Measurements from ENCODE around the gene CMTM7. TPM values are rescaled to one million over a fixed set of nuclear protein-coding genes. Genes with fewer than 3 reads are reported as not detected.
A peak's percentile ranks its signal among the peaks of the same experiment; 100 is the strongest.
"Not testable (repeated sequence)": the region's sequence is repeated elsewhere in the genome, so short reads cannot be mapped to it uniquely, and the experiment has no call there.

Gene CMTM7
- total RNA-seq, 2 donors from 2014 or later = 61.0 to 72.3 TPM

DNA sequence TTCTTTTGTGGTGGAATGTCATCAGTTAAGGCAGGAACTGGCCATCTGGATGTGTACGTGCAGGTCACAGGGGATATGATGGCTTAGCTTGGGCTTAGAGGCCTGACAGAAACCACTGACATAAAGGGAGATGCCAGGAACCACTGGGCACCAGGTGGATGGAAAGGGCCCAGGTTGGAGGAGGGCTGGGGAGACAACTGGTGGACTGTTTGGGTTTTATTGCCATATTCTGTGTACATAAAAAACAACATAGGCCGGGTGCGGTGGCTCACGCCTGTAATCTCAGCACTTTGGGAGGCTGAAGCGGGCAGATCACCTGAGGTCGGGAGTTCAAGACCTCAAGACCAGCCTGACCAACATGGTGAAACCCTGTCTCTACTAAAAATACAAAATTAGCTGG is 75.2 kb downstream of the CMTM7 start:
- Mint-ChIP-seq H3K4me3 (peak overlapping the region in 1 of 2 donors; percentile 36), H3K4me1 (ENCODE audit: low read depth) (peaks cover 44% of the 10 kb centered on the region)
- ATAC-seq (replicated peaks in 1 of 2); H3K9me3 Mint-ChIP-seq; DNase-seq; H3K36me3 Mint-ChIP-seq (ENCODE audit: insufficient read depth in 2 of 2); H3K27ac Mint-ChIP-seq; H3K27me3 Mint-ChIP-seq (ENCODE audit: low read depth): not testable (repeated sequence)

- Mint-ChIP-seq H3K36me3 (ENCODE audit: insufficient read depth in 2 of 2) (peaks cover 5 to 6% of the 10 kb centered on the region in 2 donors), H3K4me3 (peak overlapping the region; percentile 38 to 66), H3K27ac (no peak overlapping the region), H3K9me3 (peaks cover 0 to 1% of the 10 kb centered on the region in 2 donors), H3K27me3 (ENCODE audit: low read depth) (no peaks in the 10 kb centered on the region), H3K4me1 (ENCODE audit: low read depth) (peaks cover 46% of the 10 kb centered on the region)
- ATAC-seq (replicated peaks in 1 of 2) = peak; percentile 54 to 68
- DNase-seq = peak; percentile 75 to 84
Observed at GRCh38 chr3:32467333-32468070, 75.8 kb downstream of the CMTM7 start.

- ATAC-seq (replicated peaks in 1 of 2) = peak; percentile 60 to 71
- Mint-ChIP-seq H3K4me1 (ENCODE audit: low read depth) (peaks cover 53% of the 10 kb centered on the region), H3K36me3 (ENCODE audit: insufficient read depth in 2 of 2) (peaks cover 8 to 12% of the 10 kb centered on the region in 2 donors)
Observed at GRCh38 chr3:32469151-32469874, 77.7 kb downstream of the CMTM7 start.

GRCh38 chr3:32470362-32470761 is 78.7 kb downstream of the CMTM7 start:
- ATAC-seq (replicated peaks in 1 of 2) (no peak), DNase-seq (no peak)
- Mint-ChIP-seq H3K4me1 (ENCODE audit: low read depth) (peaks cover 53% of the 10 kb centered on the region), H3K9me3 (peaks cover 0 to 3% of the 10 kb centered on the region in 2 donors), H3K4me3 (peak overlapping the region; percentile 19 to 44), H3K27me3 (ENCODE audit: low read depth) (no peaks in the 10 kb centered on the region), H3K36me3 (ENCODE audit: insufficient read depth in 2 of 2) (peaks cover 8 to 12% of the 10 kb centered on the region in 2 donors), H3K27ac (peak overlapping the region; percentile 95)

More at GRCh38 chr3:32469151-32469874, 77.7 kb downstream of the CMTM7 start:
- Mint-ChIP-seq H3K4me3 (peak overlapping the region; percentile 19 to 51), H3K27ac (peak overlapping the region; percentile 95), H3K27me3 (ENCODE audit: low read depth) (no peaks in the 10 kb centered on the region), H3K9me3 (peaks cover 0 to 3% of the 10 kb centered on the region in 2 donors)
- DNase-seq = no peak

GRCh38 chr3:32471246-32471645 is 79.6 kb downstream of the CMTM7 start:
- Mint-ChIP-seq H3K4me1 (ENCODE audit: low read depth) (peaks cover 49% of the 10 kb centered on the region), H3K27ac (peak overlapping the region; percentile 95), H3K27me3 (ENCODE audit: low read depth) (no peaks in the 10 kb centered on the region), H3K4me3 (peak overlapping the region in 1 of 2 donors; percentile 39), H3K9me3 (peaks cover 0 to 3% of the 10 kb centered on the region in 2 donors), H3K36me3 (ENCODE audit: insufficient read depth in 2 of 2) (peaks cover 8 to 10% of the 10 kb centered on the region in 2 donors)
- DNase-seq (no peak), ATAC-seq (replicated peaks in 1 of 2) (no peak)

DNA sequence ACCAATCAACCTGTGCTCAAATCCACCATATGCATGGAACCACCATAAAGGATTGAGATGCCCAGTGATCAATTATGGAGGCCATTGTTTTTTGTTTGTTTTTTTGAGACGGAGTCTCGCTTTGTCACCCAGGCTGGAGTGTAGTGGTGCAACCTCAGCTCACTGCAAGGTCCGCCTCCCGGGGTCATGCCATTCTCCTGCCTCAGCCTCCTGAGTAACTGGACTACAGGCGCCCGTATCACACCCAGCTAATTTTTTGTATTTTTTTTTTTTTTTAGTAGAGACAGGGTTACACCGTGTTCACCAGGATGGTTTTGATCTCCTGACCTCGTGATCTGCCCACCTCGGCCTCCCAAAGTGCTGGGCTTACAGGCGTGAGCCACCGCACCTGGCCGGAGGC is 80.5 kb downstream of the CMTM7 start:
- not testable (repeated sequence) for DNase-seq; H3K9me3 Mint-ChIP-seq; ATAC-seq (replicated peaks in 1 of 2); H3K27me3 Mint-ChIP-seq (ENCODE audit: low read depth)
- Mint-ChIP-seq H3K36me3 (ENCODE audit: insufficient read depth in 2 of 2) (peaks cover 13 to 14% of the 10 kb centered on the region in 2 donors), H3K4me1 (ENCODE audit: low read depth) (peaks cover 49% of the 10 kb centered on the region), H3K4me3 (peak overlapping the region in 1 of 2 donors; percentile 15), H3K27ac (peak overlapping the region; percentile 76)

GRCh38 chr3:32474201-32474600 is 82.5 kb downstream of the CMTM7 start:
- peaks cover 15 to 19% of the 10 kb centered on the region in 2 donors for H3K36me3 Mint-ChIP-seq (ENCODE audit: insufficient read depth in 2 of 2)
- ATAC-seq (replicated peaks in 1 of 2) (no peak), DNase-seq (no peak)
- H3K4me3 Mint-ChIP-seq = no peak overlapping the region
- peaks cover 0 to 3% of the 10 kb centered on the region in 2 donors for H3K9me3 Mint-ChIP-seq
- H3K27ac Mint-ChIP-seq = peak overlapping the region; percentile 52
- no peaks in the 10 kb centered on the region for H3K27me3 Mint-ChIP-seq (ENCODE audit: low read depth)
- peaks cover 41% of the 10 kb centered on the region for H3K4me1 Mint-ChIP-seq (ENCODE audit: low read depth)

DNA sequence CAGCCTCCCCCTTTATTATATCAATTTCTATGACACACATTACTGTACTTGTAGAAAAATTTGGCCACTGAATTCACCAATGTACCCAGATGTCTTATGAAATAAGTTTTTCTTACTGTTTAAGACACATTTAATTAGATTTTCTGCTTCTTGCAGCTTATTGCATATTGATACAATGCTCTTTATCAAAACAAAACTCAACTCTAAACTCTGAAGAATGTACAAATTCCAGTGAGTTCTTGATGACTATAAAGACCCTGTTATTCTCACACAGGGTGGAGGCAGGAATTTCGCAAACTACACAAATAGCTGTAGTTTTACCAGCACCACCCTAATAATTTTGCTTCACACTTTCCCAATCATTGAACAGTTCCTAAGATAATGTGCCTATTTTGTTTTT is 89.0 kb downstream of the CMTM7 start:
- Mint-ChIP-seq H3K9me3 (no peaks in the 10 kb centered on the region), H3K27me3 (ENCODE audit: low read depth) (no peaks in the 10 kb centered on the region), H3K36me3 (ENCODE audit: insufficient read depth in 2 of 2) (peaks cover 15 to 39% of the 10 kb centered on the region in 2 donors), H3K4me3 (no peak overlapping the region), H3K27ac (no peak overlapping the region), H3K4me1 (ENCODE audit: low read depth) (peaks cover 37% of the 10 kb centered on the region)
- no peak for ATAC-seq (replicated peaks in 1 of 2)
- no peak for DNase-seq

- H3K4me1 Mint-ChIP-seq (ENCODE audit: low read depth) = peaks cover 42% of the 10 kb centered on the region
- peak overlapping the region; percentile 25 for H3K27ac Mint-ChIP-seq
- no peaks in the 10 kb centered on the region for H3K9me3 Mint-ChIP-seq
- ATAC-seq (replicated peaks in 1 of 2) = peak; percentile 80 to 89
- DNase-seq = no peak
- H3K4me3 Mint-ChIP-seq = peak overlapping the region in 1 of 2 donors; percentile 27
- H3K36me3 Mint-ChIP-seq (ENCODE audit: insufficient read depth in 2 of 2) = peaks cover 16 to 40% of the 10 kb centered on the region in 2 donors
- H3K27me3 Mint-ChIP-seq (ENCODE audit: low read depth) = no peaks in the 10 kb centered on the region
Observed at GRCh38 chr3:32481791-32482631, 90.4 kb downstream of the CMTM7 start.

GRCh38 chr3:32482693-32483092 is 91.0 kb downstream of the CMTM7 start:
- Mint-ChIP-seq H3K4me3 (no peak overlapping the region), H3K4me1 (ENCODE audit: low read depth) (peaks cover 42% of the 10 kb centered on the region), H3K27me3 (ENCODE audit: low read depth) (no peaks in the 10 kb centered on the region), H3K27ac (peak overlapping the region; percentile 7), H3K9me3 (no peaks in the 10 kb centered on the region), H3K36me3 (ENCODE audit: insufficient read depth in 2 of 2) (peaks cover 16 to 44% of the 10 kb centered on the region in 2 donors)
- ATAC-seq (replicated peaks in 1 of 2) (no peak), DNase-seq (no peak)

DNA sequence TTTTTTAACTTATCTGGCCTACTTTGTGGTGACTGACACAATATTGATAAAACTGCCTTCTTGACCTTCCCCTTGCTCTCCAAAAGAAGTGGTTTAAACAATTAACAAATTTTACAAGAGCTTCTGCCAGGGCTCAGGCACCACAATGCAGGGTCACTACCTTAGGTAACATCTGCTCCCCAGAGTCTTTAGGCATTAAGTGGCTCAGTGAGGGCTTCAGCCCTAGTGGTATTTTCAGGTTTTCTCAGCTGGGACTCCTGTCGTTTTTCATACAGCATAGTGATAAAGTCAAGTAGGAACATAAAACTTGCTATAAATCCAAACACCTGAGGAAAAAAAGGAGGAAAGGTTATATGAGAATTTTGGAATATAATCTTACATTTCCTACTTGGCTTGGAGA is 92.1 kb downstream of the CMTM7 start:
- DNase-seq = no peak
- Mint-ChIP-seq H3K36me3 (ENCODE audit: insufficient read depth in 2 of 2) (peaks cover 11 to 49% of the 10 kb centered on the region in 2 donors), H3K27ac (no peak overlapping the region), H3K9me3 (no peaks in the 10 kb centered on the region), H3K4me3 (no peak overlapping the region), H3K27me3 (ENCODE audit: low read depth) (no peaks in the 10 kb centered on the region), H3K4me1 (ENCODE audit: low read depth) (peaks cover 35% of the 10 kb centered on the region)
- ATAC-seq (replicated peaks in 1 of 2) = no peak

DNA sequence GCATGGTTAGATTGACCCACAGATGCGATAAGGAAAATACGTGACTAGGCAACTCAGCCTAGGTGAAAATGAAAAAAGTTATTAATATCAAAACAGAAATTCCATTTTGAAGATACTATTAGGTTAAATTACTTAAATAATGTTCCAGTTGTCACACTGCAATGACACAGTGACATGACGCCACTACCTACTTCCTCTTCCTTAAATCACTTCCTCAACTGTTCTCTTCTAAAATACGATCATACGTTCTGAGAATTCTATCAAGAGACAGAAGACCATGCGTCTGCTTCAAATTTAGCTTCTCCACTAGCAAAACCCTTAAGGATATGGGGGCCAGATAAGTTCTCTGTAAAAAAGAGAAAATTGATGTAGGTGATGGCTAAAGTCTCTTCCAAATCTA is 92.8 kb downstream of the CMTM7 start:
- no peak for DNase-seq
- Mint-ChIP-seq H3K4me3 (no peak overlapping the region), H3K27ac (peak overlapping the region; percentile 47), H3K27me3 (ENCODE audit: low read depth) (no peaks in the 10 kb centered on the region), H3K36me3 (ENCODE audit: insufficient read depth in 2 of 2) (peaks cover 11 to 49% of the 10 kb centered on the region in 2 donors), H3K4me1 (ENCODE audit: low read depth) (peaks cover 35% of the 10 kb centered on the region), H3K9me3 (no peaks in the 10 kb centered on the region)
- no peak for ATAC-seq (replicated peaks in 1 of 2)
